ENCODE results near the gene PPA1. TPM values are rescaled to one million over a fixed set of nuclear protein-coding genes. Genes with fewer than 3 reads are reported as not detected.
A peak's percentile ranks its signal among the peaks of the same experiment; 100 is the strongest.
"Not testable (repeated sequence)": the region's sequence is repeated elsewhere in the genome, so short reads cannot be mapped to it uniquely, and the experiment has no call there.

PPA1 gene
- 100 to 1,000 TPM; 111 to 148 (median 121) TPM for polyA plus RNA-seq (ENCODE audit: insufficient read depth in 1 of 5, insufficient read length in 5 of 5, low replicate concordance in 1 of 5)
- long read RNA-seq, donor 1, transcript PPA1-202 (11 exons, 1,295 nt) = major isoform, 47 of 168 reads
- long read RNA-seq, donor 1, partial matches to known transcripts = 116 of 168 reads
- long read RNA-seq, donor 1, other reads (novel, unspliced or antisense) = 5 of 168 reads
- long read RNA-seq, donor 2, transcript PPA1-202 (11 exons, 1,295 nt) = major isoform, 52 of 52 reads
- long read RNA-seq, donor 2, partial matches to known transcripts = 0 of 52 reads
- long read RNA-seq, donor 2, other reads (novel, unspliced or antisense) = 0 of 52 reads
- long read RNA-seq, donor 3, transcript PPA1-202 (11 exons, 1,295 nt) = major isoform, 61 of 67 reads
- long read RNA-seq, donor 3, partial matches to known transcripts = 6 of 67 reads
- long read RNA-seq, donor 3, other reads (novel, unspliced or antisense) = 0 of 67 reads
- long read RNA-seq, donor 4, transcript PPA1-202 (11 exons, 1,295 nt) = major isoform, 32 of 131 reads
- long read RNA-seq, donor 4, partial matches to known transcripts = 99 of 131 reads
- long read RNA-seq, donor 4, other reads (novel, unspliced or antisense) = 0 of 131 reads
- long read RNA-seq, donor 5, transcript PPA1-202 (11 exons, 1,295 nt) = major isoform, 68 of 272 reads
- long read RNA-seq, donor 5, partial matches to known transcripts = 204 of 272 reads
- long read RNA-seq, donor 5, other reads (novel, unspliced or antisense) = 0 of 272 reads
- long read RNA-seq, donor 6, transcript PPA1-202 (11 exons, 1,295 nt) = major isoform, 86 of 86 reads
- long read RNA-seq, donor 6, partial matches to known transcripts = 0 of 86 reads
- long read RNA-seq, donor 6, other reads (novel, unspliced or antisense) = 0 of 86 reads
- long read RNA-seq, donor 7, transcript PPA1-202 (11 exons, 1,295 nt) = major isoform, 43 of 441 reads
- long read RNA-seq, donor 7, partial matches to known transcripts = 398 of 441 reads
- long read RNA-seq, donor 7, other reads (novel, unspliced or antisense) = 0 of 441 reads
- long read RNA-seq, donor 8, transcript PPA1-202 (11 exons, 1,295 nt) = major isoform, 22 of 71 reads
- long read RNA-seq, donor 8, partial matches to known transcripts = 49 of 71 reads
- long read RNA-seq, donor 8, other reads (novel, unspliced or antisense) = 0 of 71 reads

GRCh38 chr10:70233109-70233938 lies at the start of gene PPA1:
Gene PPA1, minus strand, starts transcription at chr10:70233429. Its CDS starts 102 bp downstream, at chr10:70233327.
- DNase-seq = peak; percentile 96

- no peak for DNase-seq
Observed at GRCh38 chr10:70281609-70282008, 48.4 kb upstream of the PPA1 start.

DNA sequence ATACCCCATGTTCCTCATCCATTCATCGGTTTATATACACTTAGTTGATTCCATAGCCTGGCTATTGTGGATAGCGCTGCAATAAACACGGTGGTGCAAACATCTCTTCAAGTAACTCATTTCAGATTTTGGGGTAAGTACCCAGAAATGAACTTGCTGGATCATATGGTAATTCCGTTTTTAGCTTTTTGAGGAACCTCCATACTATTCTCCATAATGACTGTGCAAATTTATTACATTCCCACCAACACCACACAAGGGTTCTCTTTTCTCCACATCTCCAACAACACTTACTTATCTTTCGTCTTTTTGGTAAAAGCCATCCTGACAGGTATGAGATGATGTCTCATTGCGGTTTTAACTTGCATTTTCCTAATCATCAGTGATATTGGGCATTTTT lies 46.9 kb upstream of the PPA1 start:
- no peak for DNase-seq

GRCh38 chr10:70277396-70278030 lies 44.3 kb upstream of the PPA1 start:
- DNase-seq = no peak

- DNase-seq = peak; percentile 48 to 49
Observed at GRCh38 chr10:70274643-70275042, 41.4 kb upstream of the PPA1 start.

- no peak for DNase-seq
Observed at GRCh38 chr10:70272925-70273316, 39.7 kb upstream of the PPA1 start.

DNA sequence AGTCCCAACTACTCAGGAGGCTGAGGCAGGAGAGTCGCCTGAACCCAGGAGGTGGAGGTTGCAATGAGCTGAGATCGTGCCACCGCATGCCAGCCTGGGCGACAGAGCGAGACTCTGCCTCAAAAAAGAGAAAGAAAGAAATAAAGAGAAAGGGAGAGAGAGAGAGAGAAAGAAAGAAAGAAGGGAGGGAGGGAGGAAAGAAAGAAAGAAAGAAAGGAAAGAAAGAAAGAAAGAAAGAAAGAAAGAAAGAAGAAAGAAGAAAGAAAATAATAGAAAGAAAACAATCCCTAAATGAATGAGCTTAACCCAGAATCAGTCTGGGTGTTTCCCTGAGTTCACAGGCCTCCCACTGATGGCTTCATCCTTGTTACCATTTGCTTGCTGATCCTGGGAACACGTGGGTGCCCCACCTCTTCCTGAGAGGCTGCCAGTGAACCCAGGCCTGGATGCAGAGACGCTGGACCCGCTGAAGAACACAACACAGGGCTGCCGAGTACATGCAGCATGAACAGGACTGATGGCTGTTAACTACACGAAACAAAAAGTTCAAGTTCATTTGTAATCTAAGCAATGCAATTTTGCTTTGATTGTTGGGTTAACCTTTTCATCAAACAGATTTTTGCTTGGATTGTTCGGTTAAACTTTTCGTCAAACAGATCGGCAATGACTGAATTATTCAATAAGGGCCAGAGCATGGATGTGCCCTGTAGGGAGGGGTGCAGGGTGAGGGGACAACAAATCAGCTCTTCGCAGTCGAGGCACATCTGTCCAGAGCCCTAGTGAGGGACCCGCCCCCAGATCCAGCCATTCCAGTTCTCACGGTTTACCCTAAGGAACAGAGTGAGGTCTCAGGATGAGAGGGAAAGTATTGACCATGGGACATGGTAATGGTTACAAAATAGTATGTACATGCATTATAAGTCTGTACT lies 39.0 kb upstream of the PPA1 start:
- no peak for DNase-seq

GRCh38 chr10:70270952-70271351 lies 37.7 kb upstream of the PPA1 start:
- no peak for DNase-seq

GRCh38 chr10:70269741-70270140 lies 36.5 kb upstream of the PPA1 start:
- no peak for DNase-seq

- DNase-seq = no peak
Observed at GRCh38 chr10:70268376-70268775, 35.1 kb upstream of the PPA1 start.

DNA sequence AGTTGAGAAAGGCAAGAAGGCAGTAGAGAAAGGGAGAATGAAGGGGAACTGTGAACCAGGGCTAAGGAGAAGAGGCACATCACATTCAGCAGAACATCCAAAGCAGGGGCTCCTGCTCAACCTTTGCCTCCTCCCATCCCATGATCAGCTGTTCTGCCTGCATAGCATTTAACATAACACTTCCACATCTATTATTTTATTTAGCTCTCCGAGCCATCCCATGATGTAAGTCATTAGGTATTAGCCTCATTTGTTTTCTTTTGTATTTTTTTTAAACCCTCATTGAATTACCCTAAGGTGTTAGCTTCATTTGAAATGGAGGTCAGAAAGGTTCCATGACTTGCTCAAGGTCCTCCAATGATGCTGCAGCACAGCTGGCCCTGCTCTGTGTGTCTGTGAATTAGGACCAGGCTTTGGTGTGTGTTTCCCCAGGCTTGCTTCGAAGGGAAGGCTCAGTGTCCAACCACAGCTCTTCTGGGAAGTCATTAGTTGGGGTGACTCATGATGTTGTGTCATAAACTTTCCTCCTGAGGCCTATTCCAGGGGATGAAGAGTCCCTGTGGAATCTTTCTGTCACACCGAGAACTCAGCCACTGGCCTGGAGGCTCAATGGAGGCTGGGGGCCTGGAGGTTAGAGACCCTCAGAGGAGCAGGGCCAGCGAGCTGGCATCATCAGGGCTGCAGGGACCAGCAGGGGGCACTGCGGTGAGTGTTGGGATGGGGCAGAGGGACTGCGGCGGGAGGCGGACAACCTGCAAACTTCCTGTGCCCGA lies 34.1 kb upstream of the PPA1 start:
- DNase-seq = no peak

DNA sequence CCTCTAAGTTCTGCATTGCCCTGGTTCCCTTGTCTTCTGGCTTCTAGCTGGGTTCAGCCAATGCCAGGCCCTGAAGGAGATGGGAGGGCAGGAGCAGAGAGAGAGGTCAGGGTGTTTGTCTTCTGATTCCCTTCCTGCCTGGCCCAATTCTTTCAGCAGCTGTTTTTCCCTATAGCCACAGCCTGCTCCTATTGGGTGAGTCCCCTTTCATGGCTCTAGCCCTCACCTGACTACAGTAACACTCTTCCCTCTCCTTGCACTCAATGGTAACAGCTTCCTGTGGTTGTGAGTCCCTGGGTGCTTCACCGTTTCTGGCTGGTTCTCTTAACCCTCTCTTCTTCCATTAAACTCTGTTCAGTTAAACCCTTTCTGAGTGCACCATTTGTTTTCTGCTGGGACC lies 33.5 kb upstream of the PPA1 start:
- no peak for DNase-seq

DNA sequence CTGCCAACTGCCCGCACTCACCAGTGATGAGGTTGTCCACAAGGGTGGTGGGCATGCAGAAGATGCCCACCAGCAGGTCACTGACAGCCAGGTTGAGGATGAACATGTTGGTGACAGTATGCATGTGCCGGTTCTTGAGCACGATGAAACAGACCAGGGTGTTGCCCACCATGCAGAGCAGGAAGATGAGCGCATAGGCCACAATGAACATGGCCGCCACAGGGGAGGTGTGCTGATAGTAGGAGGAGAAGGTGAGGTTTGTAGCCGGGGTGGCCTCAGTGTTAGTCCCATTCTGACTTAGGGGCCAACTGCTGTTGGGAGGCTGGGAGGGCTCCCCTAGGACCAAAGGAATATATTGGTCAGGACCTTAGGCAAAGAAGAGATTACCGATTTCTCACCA lies 32.8 kb upstream of the PPA1 start:
- DNase-seq = no peak

- DNase-seq = no peak
Observed at GRCh38 chr10:70265032-70265689, 31.9 kb upstream of the PPA1 start.

DNA sequence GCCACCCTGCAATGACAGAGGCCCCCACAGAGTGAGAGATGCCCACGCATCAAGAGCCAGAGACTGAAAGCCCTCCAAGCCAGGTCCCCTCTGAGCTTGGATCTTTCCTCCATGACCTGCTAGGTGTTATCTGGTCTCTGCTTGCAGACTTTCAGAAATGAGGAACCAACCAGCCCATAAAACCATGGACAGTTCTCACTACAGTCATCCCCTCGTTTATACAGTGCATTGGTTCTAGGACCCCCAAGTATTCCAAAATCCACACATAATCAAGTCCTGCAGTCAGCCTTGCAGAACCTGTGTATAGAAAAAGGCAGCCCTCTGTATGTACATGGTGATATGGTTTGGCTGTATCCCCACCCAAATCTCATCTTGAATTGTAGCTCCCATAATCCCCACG lies 27.5 kb upstream of the PPA1 start:
- no peak for DNase-seq

- DNase-seq = no peak
Observed at GRCh38 chr10:70260259-70260658, 27.0 kb upstream of the PPA1 start.

DNA sequence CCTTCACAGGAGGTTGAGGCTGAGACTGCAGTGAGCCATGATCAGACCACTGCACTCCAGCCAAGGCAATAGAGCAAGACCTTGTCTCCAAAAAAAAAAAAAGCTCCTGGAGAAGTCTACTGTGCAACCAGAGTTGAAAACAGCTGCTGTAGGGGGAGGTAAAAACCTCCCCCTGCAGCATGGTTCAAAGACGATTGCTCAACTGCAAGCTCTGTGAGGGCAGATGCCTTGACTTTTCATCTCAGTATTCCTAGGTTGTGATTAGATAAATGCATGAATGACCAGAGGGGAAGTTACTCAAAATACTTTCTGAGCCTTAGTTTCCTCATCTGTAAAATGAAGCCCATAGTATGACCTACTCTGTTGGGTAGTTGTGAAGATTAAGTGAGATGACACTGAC lies 25.0 kb upstream of the PPA1 start:
- no peak for DNase-seq

DNA sequence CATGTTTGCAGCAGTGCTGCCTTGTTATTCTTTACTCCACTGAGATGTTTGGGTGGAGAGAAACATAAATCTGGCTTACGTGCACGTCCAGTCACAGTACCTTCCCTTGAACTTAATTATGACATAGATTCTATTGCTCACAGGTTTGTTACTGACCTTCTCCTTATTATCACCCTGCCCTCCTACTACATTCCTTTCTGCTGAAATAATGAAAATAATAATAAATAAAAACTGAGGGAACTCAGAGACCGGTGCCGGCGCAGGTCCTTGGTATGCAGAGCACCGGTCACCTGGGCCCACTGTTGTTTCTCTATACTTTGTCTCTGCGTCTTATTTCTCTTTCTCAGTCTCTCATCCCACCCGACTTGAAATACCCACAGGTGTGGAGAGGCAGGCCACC lies 24.6 kb upstream of the PPA1 start:
- DNase-seq = not testable (repeated sequence)
